ENCODE results near the gene TRAF1. TPM values are rescaled to one million over a fixed set of nuclear protein-coding genes. Genes with fewer than 3 reads are reported as not detected.

Gene TRAF1
- total RNA-seq, 4 donors from 2014 or later, result 1.2 to 14.3 (median 7.1) TPM

- H3K36me3 ChIP-seq, result no peaks in the 10 kb centered on the region
- ATAC-seq, result peak; percentile 85
- no peaks in the 10 kb centered on the region for H3K27me3 ChIP-seq
- H3K27ac ChIP-seq, result peak overlapping the region in 3 of 4 donors; percentile 25 to 53 (median 27)
- peaks cover 0 to 21% (median 0%) of the 10 kb centered on the region in 3 donors for H3K4me1 ChIP-seq
- H3K9me3 ChIP-seq, result no peaks in the 10 kb centered on the region
- WGBS, 2 donors (ENCODE audit: low coverage in 1 of 2), result 39 to 51% methylated on average over 4 to 6 of the region's 8 CpGs
- no peak overlapping the region for H3K4me3 ChIP-seq
- TF ChIP-seq CTCF (IDR thresholded peaks at IDR 0.05) (no peak), POLR2AphosphoS5 (IDR thresholded peaks at IDR 0.05) (no peak), EP300 (IDR thresholded peaks at IDR 0.05) (no peak), POLR2A (IDR thresholded peaks at IDR 0.05) (no peak)
These were observed 40.1 kb downstream of the TRAF1 start for GRCh38 chr9:120886490-120886967.

GRCh38 chr9:120885958-120886357 lies 40.6 kb downstream of the TRAF1 start:
- Histone ChIP-seq H3K36me3 (no peaks in the 10 kb centered on the region), H3K9me3 (no peaks in the 10 kb centered on the region), H3K4me1 (peaks cover 0 to 15% (median 0%) of the 10 kb centered on the region in 3 donors), H3K27ac (peak overlapping the region in 3 of 4 donors; percentile 25 to 53 (median 27)), H3K27me3 (no peaks in the 10 kb centered on the region), H3K4me3 (no peak overlapping the region)
- peak; percentile 62 for ATAC-seq
- TF ChIP-seq EP300 (IDR thresholded peaks at IDR 0.05) (no peak), POLR2AphosphoS5 (IDR thresholded peaks at IDR 0.05) (no peak), POLR2A (IDR thresholded peaks at IDR 0.05) (no peak), CTCF (IDR thresholded peaks at IDR 0.05) (no peak)
- 43% methylated on average over 3 of the region's 5 CpGs; no CpG with 5 or more reads in 1 of the 2 donors for WGBS, 2 donors (ENCODE audit: low coverage in 1 of 2)

GRCh38 chr9:120885457-120885856 lies 41.1 kb downstream of the TRAF1 start:
- Histone ChIP-seq H3K4me1 (peaks cover 0 to 10% (median 0%) of the 10 kb centered on the region in 3 donors), H3K36me3 (no peaks in the 10 kb centered on the region), H3K27me3 (no peaks in the 10 kb centered on the region), H3K4me3 (no peak overlapping the region), H3K9me3 (no peaks in the 10 kb centered on the region), H3K27ac (peak overlapping the region in 3 of 4 donors; percentile 2 to 53 (median 27))
- TF ChIP-seq POLR2A (IDR thresholded peaks at IDR 0.05), result no peak
- TF ChIP-seq POLR2AphosphoS5 (IDR thresholded peaks at IDR 0.05), result no peak
- no peak for TF ChIP-seq EP300 (IDR thresholded peaks at IDR 0.05)
- TF ChIP-seq CTCF (IDR thresholded peaks at IDR 0.05), result no peak
- 30 to 94% methylated on average over 2 of the region's 3 CpGs for WGBS, 2 donors (ENCODE audit: low coverage in 1 of 2)
- no peak for ATAC-seq

- no peak overlapping the region for H3K27ac ChIP-seq
- H3K4me1 ChIP-seq, result peaks cover 0 to under 1% (median 0%) of the 10 kb centered on the region in 3 donors
- TF ChIP-seq EP300 (IDR thresholded peaks at IDR 0.05), result no peak
- no peak for ATAC-seq
- no peaks in the 10 kb centered on the region for H3K9me3 ChIP-seq
- 83 to 89% methylated on average over 1 to 3 of the region's 3 CpGs for WGBS, 2 donors (ENCODE audit: low coverage in 1 of 2)
- no peak overlapping the region for H3K4me3 ChIP-seq
- no peaks in the 10 kb centered on the region for H3K27me3 ChIP-seq
- no peaks in the 10 kb centered on the region for H3K36me3 ChIP-seq
These were observed 43.0 kb downstream of the TRAF1 start for GRCh38 chr9:120883608-120883996.

- Histone ChIP-seq H3K4me1 (peaks cover 0 to 6% (median under 1%) of the 10 kb centered on the region in 3 donors), H3K27me3 (no peaks in the 10 kb centered on the region), H3K4me3 (no peak overlapping the region), H3K9me3 (no peaks in the 10 kb centered on the region), H3K27ac (no peak overlapping the region), H3K36me3 (no peaks in the 10 kb centered on the region)
- no peak for ATAC-seq
- 71 to 72% methylated on average over 3 to 8 of the region's 10 CpGs for WGBS, 2 donors (ENCODE audit: low coverage in 1 of 2)
- TF ChIP-seq POLR2AphosphoS5 (IDR thresholded peaks at IDR 0.05), result no peak
These were observed 43.5 kb downstream of the TRAF1 start for GRCh38 chr9:120882935-120883607.

GRCh38 chr9:120879446-120879845 lies 47.1 kb downstream of the TRAF1 start:
- Histone ChIP-seq H3K27ac (no peak overlapping the region), H3K27me3 (no peaks in the 10 kb centered on the region), H3K36me3 (peaks cover 0 to 5% of the 10 kb centered on the region in 2 donors), H3K4me1 (peaks cover 0 to 24% (median 11%) of the 10 kb centered on the region in 3 donors), H3K9me3 (no peaks in the 10 kb centered on the region), H3K4me3 (no peak overlapping the region)
- no peak for TF ChIP-seq POLR2A (IDR thresholded peaks at IDR 0.05)
- TF ChIP-seq CTCF (IDR thresholded peaks at IDR 0.05), result no peak
- no peak for TF ChIP-seq POLR2AphosphoS5 (IDR thresholded peaks at IDR 0.05)
- TF ChIP-seq EP300 (IDR thresholded peaks at IDR 0.05), result no peak
- WGBS, 2 donors (ENCODE audit: low coverage in 1 of 2), result 74 to 84% methylated on average over 6 of the region's 6 CpGs
- ATAC-seq, result no peak
